ENCODE data around the gene NPIPB2.
A peak's percentile ranks its signal among the peaks of the same experiment; 100 is the strongest.
"Not testable (repeated sequence)": the region's sequence is repeated elsewhere in the genome, so short reads cannot be mapped to it uniquely, and the experiment has no call there.

The NPIPB2 gene

DNA sequence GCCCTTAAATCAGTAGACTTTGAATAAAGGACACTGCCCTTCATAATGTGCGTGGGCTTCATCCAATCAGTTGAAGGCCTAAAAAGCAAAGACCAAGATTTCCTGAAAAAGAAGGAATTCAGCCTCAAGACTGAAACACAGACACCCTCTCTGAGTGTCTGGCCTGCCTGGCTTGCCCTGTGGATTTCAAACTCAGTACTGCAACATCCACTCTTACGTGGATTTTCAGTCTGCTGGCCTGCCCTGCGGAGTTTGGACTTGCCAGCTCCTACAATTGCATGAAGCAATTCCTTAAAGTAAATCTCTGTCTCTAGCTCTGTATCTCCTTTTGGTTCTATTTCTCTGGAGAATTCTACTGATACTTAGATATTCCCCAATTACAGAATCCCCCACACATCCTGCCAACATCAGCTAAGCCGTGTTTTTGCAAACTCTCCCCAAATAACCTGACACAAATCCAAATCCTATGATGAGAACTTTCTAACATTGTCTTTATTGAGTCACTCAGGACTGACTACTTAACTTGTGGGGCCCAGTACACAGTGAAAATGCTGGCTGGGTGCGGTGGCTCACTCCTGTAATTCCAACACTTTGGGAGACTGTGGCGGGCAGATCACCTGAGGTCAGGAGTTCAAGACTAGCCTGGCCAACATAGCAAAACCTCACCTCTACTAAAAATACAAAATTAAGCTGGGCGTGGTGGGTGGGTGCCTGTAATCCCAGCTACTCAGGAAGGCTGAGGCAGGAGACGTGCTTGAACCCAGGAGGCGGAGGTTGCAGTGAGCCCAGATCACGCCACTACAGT is 15.9 kb upstream of the NPIPB2 start:
- TF ChIP-seq, protein P1, sequence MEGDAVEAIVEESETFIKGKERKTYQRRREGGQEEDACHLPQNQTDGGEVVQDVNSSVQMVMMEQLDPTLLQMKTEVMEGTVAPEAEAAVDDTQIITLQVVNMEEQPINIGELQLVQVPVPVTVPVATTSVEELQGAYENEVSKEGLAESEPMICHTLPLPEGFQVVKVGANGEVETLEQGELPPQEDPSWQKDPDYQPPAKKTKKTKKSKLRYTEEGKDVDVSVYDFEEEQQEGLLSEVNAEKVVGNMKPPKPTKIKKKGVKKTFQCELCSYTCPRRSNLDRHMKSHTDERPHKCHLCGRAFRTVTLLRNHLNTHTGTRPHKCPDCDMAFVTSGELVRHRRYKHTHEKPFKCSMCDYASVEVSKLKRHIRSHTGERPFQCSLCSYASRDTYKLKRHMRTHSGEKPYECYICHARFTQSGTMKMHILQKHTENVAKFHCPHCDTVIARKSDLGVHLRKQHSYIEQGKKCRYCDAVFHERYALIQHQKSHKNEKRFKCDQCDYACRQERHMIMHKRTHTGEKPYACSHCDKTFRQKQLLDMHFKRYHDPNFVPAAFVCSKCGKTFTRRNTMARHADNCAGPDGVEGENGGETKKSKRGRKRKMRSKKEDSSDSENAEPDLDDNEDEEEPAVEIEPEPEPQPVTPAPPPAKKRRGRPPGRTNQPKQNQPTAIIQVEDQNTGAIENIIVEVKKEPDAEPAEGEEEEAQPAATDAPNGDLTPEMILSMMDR (IDR thresholded peaks at IDR 0.05; ENCODE audit: extremely low read depth, insufficient read depth, missing control alignments) = no peak
- in situ Hi-C loops (cut with MboI; ENCODE audit: low pct_unique_long_range_greater_than_20kb, low sequenced_read_pairs, unreplicated experiment) = loop anchor here (10.0 kb wide), 1 partner anchor 107 kb away; no protein-coding TSS in a partner anchor
- DNase-seq (ENCODE audit: low spot score) = no peak

DNA sequence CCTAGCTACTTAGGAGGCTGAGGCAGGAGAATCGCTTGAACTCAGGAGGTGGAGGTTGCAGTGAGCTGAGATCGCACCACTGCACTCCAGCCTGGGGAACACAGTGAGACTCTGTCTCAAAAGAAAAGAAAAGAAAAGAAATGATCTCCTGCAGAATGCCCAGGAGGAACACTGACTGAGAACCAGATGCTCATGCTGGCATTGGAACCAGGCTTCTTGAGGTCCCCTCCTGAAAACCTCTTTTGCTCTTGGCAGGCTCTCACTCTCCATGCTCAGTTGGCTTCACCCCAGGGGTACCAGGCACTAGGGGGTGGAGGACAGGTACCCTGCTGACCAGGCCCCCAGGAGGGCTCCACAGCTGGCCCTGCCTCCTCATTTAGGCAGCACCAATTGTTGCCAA is 14.7 kb upstream of the NPIPB2 start:
- in situ Hi-C loops (cut with MboI; ENCODE audit: low pct_unique_long_range_greater_than_20kb, low sequenced_read_pairs, unreplicated experiment) = loop anchor here (10.0 kb wide), 1 partner anchor 108 kb away; no protein-coding TSS in a partner anchor
- TF ChIP-seq, protein P1 (IDR thresholded peaks at IDR 0.05; ENCODE audit: extremely low read depth, insufficient read depth, missing control alignments) = no peak
- no peak for DNase-seq (ENCODE audit: low spot score)

DNA sequence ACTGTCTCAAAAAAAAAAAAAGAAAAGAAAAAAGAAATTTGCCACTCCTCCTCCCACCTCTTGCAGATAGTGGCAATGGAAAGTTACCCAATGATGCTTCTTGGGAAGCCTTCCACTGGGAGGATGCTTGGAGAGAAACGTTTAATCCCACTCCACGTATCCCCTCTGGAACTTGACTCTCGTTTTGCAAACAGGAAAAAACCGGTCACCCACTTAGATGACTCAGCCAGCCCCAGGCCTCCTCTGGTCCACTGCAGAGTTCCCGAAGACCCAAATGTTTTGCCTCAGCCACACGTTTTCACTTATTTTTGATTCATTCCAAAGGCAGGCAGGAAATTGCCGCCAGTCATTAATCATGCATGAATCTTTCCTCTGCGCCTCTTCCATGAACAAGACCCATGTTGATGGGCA is 13.9 kb upstream of the NPIPB2 start:
- no peak for DNase-seq (ENCODE audit: low spot score)
- TF ChIP-seq, protein P1 (IDR thresholded peaks at IDR 0.05; ENCODE audit: extremely low read depth, insufficient read depth, missing control alignments) = no peak
- in situ Hi-C loops (cut with MboI; ENCODE audit: low pct_unique_long_range_greater_than_20kb, low sequenced_read_pairs, unreplicated experiment) = loop anchor here (10.0 kb wide), 1 partner anchor 109 kb away; no protein-coding TSS in a partner anchor

DNA sequence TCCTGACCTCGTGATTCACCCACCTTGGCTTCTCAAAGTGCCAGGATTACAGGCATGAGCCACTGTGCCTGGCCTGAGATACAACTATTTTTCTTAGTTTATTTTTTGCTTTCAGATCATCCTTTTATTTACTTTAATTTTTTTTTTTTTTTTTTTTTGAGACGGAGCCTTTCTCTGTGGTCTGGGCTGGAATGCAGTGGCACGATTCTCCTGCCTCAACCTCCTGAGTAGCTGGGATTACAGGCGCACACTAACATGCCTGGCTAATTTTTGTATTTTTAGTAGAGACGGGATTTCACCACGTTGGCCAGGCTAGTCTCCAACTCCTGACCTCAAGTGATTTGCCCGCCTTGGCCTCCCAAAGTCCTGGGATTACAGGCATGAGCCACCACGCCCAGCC is 11.7 kb upstream of the NPIPB2 start:
- DNase-seq (ENCODE audit: low spot score) = not testable (repeated sequence)
- in situ Hi-C loops (cut with MboI; ENCODE audit: low pct_unique_long_range_greater_than_20kb, low sequenced_read_pairs, unreplicated experiment) = loop anchor here (10.0 kb wide), 1 partner anchor 111 kb away; no protein-coding TSS in a partner anchor

DNA sequence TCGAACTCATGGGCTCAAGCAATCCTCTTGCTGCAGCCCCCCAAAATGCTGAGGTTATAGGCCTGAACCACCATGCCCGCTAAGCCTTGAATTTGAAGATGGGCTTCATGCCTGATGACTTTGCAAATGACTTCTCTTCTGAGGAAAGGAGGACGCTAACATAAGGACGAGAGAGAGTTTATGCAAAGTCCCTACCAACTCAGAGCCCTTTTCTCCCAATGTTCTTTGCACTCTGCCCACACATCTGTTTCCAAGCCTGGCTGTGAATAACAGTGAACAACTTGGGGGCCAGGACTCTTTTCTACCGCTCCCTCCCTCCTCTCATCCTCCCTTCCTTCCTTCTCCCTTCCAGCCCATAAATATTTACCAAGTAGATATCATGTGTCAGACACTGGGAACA is 8.5 kb upstream of the NPIPB2 start:
- TF ChIP-seq, protein P1 (IDR thresholded peaks at IDR 0.05; ENCODE audit: extremely low read depth, insufficient read depth, missing control alignments) = no peak
- in situ Hi-C loops (cut with MboI; ENCODE audit: low pct_unique_long_range_greater_than_20kb, low sequenced_read_pairs, unreplicated experiment) = loop anchor here (10.0 kb wide), 1 partner anchor 114 kb away; no protein-coding TSS in a partner anchor
- no peak for DNase-seq (ENCODE audit: low spot score)

DNA sequence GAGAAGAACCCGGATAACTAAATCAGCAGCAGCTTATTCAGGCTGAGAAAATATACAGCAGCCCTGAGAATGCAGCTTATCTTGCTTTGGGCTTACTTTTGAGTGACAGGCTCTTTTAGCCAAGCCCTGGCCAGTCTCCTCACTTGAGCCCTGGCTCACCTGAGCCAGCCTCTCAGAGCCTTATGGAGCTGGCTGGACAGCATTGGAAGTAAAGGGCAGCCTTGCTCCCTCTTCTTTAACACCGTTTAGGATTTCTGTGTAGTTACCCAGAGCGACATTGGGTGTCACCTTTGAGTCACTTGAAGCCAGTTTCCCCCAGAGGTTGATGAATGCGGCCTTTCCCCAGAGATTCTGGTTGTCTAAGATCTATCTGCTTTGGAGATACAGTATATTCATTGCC is 7.7 kb upstream of the NPIPB2 start:
- TF ChIP-seq, protein P1 (IDR thresholded peaks at IDR 0.05; ENCODE audit: extremely low read depth, insufficient read depth, missing control alignments) = peak; percentile 77
- DNase-seq (ENCODE audit: low spot score) = peak; percentile 82
- in situ Hi-C loops (cut with MboI; ENCODE audit: low pct_unique_long_range_greater_than_20kb, low sequenced_read_pairs, unreplicated experiment) = no loop called here

DNA sequence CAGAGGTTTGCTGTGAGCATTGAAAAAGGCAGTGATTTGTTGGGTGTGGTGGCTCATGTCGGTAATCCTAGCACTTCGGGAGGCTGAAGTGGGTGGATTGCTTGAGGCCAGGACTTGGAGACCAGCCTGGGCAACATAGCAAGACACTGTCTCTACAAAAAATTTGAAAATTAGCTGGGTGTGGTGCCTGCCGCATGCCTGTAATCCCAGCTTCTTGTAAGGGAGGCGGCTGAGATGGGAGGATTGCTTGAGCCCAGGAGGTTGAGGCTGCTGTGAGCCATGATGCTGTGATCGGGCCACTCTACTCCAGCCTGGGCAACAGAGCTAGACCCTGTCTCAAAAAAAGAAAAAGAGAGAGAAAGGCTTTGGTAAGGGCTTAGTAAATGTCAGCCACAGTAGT is 7.0 kb upstream of the NPIPB2 start:
- in situ Hi-C loops (cut with MboI; ENCODE audit: low pct_unique_long_range_greater_than_20kb, low sequenced_read_pairs, unreplicated experiment) = no loop called here
- no peak for DNase-seq (ENCODE audit: low spot score)
- TF ChIP-seq, protein P1 (IDR thresholded peaks at IDR 0.05; ENCODE audit: extremely low read depth, insufficient read depth, missing control alignments) = no peak

Data from GM13977 (cell line).